Measurements from ENCODE around the gene PKMYT1. TPM values are rescaled to one million over a fixed set of nuclear protein-coding genes. Genes with fewer than 3 reads are reported as not detected.

Gene PKMYT1
- total and polyA plus RNA-seq, 5 donors from 2014 or later: 1.5 to 7.2 (median 3.1) TPM

DNA sequence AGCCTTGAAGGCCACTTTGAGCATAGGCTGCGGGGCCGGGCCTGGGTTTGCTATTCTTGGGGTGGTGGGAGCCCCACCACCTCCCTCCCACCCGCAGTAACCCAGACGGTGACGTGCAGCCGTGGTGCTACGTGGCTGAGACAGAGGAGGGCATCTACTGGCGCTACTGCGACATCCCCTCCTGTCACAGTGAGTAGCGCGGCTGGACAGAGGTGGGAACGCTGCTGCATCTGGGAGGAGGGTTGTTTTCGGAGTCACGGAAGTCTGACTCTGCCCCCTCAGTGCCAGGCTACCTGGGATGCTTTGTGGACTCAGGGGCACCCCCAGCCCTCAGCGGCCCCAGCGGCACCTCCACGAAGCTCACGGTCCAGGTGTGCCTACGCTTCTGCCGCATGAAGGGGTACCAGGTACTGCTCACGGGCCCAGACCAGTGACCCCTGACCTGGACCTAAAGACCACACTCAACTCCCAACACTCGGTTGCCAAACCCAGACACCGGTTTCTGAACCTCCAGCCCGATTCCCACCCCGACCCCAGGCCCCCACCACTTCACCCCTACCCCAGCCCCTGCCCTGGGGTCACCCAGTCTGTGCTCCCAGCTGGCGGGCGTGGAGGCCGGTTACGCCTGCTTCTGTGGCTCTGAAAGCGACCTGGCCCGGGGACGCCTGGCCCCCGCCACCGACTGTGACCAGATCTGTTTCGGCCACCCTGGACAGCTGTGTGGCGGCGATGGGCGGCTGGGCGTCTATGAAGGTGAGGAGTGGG, 14.0 kb downstream of the PKMYT1 start:
- no peak overlapping the region for H3K4me3 ChIP-seq (ENCODE audit: low read depth, low read length)
- peaks cover 3% of the 10 kb centered on the region for H3K27me3 ChIP-seq (ENCODE audit: control insufficient read depth, insufficient read depth, low read length)

DNA sequence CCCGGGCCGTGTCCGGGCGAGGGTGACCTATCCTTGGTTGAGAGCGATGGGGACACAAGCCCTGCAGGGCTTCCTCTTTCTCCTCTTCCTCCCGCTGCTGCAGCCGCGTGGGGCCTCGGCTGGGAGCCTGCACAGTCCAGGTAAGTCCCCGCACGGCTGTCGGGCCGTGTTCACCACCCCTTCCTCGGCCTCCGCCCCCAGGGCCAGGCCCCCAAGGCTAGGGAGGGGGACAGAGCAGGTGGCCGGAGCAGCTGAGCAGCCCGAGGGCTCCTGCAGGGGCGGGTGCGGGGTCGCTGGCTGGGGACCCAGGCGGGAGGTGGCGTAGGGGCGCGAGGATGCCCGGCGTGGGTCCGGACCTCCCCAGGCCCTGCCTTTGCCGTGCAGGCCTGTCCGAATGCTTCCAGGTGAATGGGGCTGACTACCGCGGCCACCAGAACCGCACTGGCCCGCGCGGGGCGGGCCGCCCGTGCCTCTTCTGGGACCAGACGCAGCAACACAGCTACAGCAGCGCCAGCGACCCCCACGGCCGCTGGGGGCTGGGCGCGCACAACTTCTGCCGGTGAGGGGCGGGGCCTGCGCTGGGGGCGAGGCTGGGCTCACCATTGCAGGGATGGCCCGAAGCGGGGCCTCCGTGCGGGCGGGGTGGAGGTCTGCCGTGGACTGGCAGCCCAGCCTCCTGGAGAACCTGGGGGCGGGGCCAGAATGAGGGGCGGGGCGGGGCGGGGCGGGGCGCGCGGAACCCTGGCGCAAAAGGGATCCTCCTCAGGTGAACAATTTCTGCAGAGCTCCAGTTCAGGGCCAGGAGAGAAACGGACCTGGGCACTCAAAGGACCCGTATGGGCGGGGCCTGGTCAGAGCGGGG, 15.5 kb downstream of the PKMYT1 start:
- peak; percentile 12 to 18 for ATAC-seq (ENCODE audit: low read depth in 2 of 2)
- peak; percentile 50 to 66 (median 59) for DNase-seq
- Histone ChIP-seq H3K36me3 (ENCODE audit: control insufficient read depth, insufficient read depth, low read length) (no peaks in the 10 kb centered on the region), H3K9me3 (ENCODE audit: control insufficient read depth in 2 of 2, low read length in 2 of 2) (no peaks in the 10 kb centered on the region), H3K27ac (ENCODE audit: insufficient read depth, low read length, poor library complexity, severe bottlenecking) (no peak overlapping the region), H3K4me3 (ENCODE audit: low read depth, low read length) (no peak overlapping the region), H3K27me3 (ENCODE audit: control insufficient read depth, insufficient read depth, low read length) (peaks cover 3% of the 10 kb centered on the region), H3K4me1 (ENCODE audit: control insufficient read depth, insufficient read depth, low read length, poor library complexity, severe bottlenecking) (peaks cover 70% of the 10 kb centered on the region)
- Mint-ChIP-seq H3K27ac (peak overlapping the region in 1 of 3 donors; percentile 5), H3K4me3 (peak overlapping the region; percentile 69 to 87 (median 78)), H3K27me3 (peaks cover 50% of the 10 kb centered on the region), H3K36me3 (no peaks in the 10 kb centered on the region), H3K4me1 (peaks cover 0 to 44% (median 8%) of the 10 kb centered on the region in 4 donors), H3K9me3 (peaks cover 0 to 1% (median 0%) of the 10 kb centered on the region in 7 donors)

More for the DNA sequence above, 14.0 kb downstream of the PKMYT1 start:
- DNase-seq: no peak
- Histone ChIP-seq H3K27ac (ENCODE audit: insufficient read depth, low read length, poor library complexity, severe bottlenecking) (no peak overlapping the region), H3K4me1 (ENCODE audit: control insufficient read depth, insufficient read depth, low read length, poor library complexity, severe bottlenecking) (peaks cover 81% of the 10 kb centered on the region), H3K36me3 (ENCODE audit: control insufficient read depth, insufficient read depth, low read length) (no peaks in the 10 kb centered on the region), H3K9me3 (ENCODE audit: control insufficient read depth in 2 of 2, low read length in 2 of 2) (no peaks in the 10 kb centered on the region)
- Mint-ChIP-seq H3K27me3 (peaks cover 45% of the 10 kb centered on the region), H3K9me3 (peaks cover 0 to 1% (median 0%) of the 10 kb centered on the region in 7 donors), H3K27ac (no peak overlapping the region), H3K4me3 (peak overlapping the region; percentile 19 to 69 (median 52)), H3K4me1 (peaks cover 0 to 54% (median 8%) of the 10 kb centered on the region in 4 donors), H3K36me3 (no peaks in the 10 kb centered on the region)
- no peak for ATAC-seq (ENCODE audit: low read depth in 2 of 2)

DNA sequence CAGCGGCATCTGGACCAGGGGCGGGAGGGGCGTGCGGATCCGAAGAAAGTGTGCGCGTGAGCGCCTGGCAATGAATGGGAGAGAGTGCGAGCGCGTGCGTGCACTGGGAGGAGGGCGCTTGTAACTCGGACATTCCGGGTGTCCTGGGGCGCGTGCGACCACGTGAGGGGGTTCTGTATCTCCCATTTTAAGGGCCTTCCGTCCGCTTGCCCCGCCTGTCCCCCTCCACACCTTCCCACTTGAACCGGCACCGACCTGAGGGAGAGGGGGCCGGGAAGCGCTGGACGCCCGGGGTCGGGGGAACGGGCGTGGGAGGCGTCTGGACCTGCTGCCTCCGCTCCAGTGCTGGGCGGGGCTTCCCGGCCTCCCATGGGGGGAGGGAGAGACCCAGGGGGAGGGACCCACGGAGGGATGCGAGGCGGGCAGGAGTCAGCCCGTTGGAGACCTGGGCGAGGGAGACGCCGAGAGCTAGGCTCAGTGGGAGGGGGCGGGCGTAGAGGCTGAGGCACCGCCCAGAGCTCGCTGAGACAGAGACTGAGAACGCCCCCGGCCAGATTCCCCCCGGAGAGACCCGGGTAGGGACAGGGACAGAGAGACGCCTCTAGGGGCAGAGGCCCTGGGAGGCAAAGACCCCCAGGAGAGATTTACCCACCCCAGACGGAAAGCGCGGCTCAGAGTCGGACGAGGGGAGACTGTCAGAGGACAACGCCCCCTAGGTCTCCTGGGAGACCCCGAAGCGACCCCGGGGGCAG, 16.3 kb downstream of the PKMYT1 start, which contains the start of gene KREMEN2:
Gene KREMEN2, plus strand, starts transcription at position 553 of the 752 bp plus-strand sequence. CDS start 246 bp downstream, outside the sequence.
- Histone ChIP-seq H3K4me3 (ENCODE audit: low read depth, low read length) (no peak within 1 kb of the TSS), H3K36me3 (ENCODE audit: control insufficient read depth, insufficient read depth, low read length) (no peaks in the 10 kb centered on the region), H3K27me3 (ENCODE audit: control insufficient read depth, insufficient read depth, low read length) (peaks cover 3% of the 10 kb centered on the region), H3K27ac (ENCODE audit: insufficient read depth, low read length, poor library complexity, severe bottlenecking) (no peak within 1 kb of the TSS), H3K9me3 (ENCODE audit: control insufficient read depth in 2 of 2, low read length in 2 of 2) (no peaks in the 10 kb centered on the region), H3K4me1 (ENCODE audit: control insufficient read depth, insufficient read depth, low read length, poor library complexity, severe bottlenecking) (peaks cover 67% of the 10 kb centered on the region)
- no peak for DNase-seq
- H3K27ac Mint-ChIP-seq: peak within 1 kb of the TSS in 2 of 3 donors; percentile 5 to 82
- peak within 1 kb of the TSS; percentile 83 to 87 (median 84) for H3K4me3 Mint-ChIP-seq
- ATAC-seq (ENCODE audit: low read depth in 2 of 2): no peak
- H3K9me3 Mint-ChIP-seq: peaks cover 0 to 1% (median 0%) of the 10 kb centered on the region in 7 donors
- H3K27me3 Mint-ChIP-seq: peaks cover 49% of the 10 kb centered on the region
- peaks cover 0 to 44% (median 8%) of the 10 kb centered on the region in 4 donors for H3K4me1 Mint-ChIP-seq
- H3K36me3 Mint-ChIP-seq: no peaks in the 10 kb centered on the region

DNA sequence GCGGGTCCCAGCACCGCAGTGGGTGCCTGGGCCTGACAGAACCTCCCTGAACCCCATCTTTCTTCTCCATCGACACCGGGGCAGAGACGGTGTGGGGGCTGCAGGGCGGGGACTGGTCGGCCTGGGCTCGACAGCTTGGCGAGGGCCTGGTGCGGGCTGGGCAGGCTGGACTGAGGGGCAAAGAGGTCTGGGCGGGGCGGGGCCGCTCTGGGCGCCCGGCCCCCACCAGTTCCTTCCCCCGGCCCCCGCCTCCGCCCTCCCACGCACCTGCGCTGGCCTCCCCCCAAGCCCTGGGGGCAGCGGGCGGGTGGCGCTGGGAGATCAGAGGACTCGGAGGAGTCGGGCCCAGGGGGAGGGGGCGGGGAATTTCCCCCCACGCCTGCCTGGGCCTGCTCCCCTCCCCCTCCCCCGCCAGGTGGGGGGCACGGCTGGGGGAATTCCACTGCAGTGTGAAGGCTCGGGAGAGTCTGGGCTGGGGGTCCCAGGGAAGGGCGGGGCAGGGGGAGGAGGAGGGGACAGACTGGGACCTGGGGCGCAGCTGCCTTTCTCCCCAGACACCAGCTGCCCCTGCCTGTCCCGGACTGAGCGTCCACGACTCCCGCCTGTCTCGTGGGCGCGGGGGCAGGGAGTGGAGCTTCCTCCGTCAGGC, 17.0 kb downstream of the PKMYT1 start:
- H3K27me3 ChIP-seq (ENCODE audit: control insufficient read depth, insufficient read depth, low read length): peaks cover 3% of the 10 kb centered on the region
- peaks cover 60% of the 10 kb centered on the region for H3K4me1 ChIP-seq (ENCODE audit: control insufficient read depth, insufficient read depth, low read length, poor library complexity, severe bottlenecking)
- no peaks in the 10 kb centered on the region for H3K9me3 ChIP-seq (ENCODE audit: control insufficient read depth in 2 of 2, low read length in 2 of 2)
- peaks cover 42% of the 10 kb centered on the region for H3K27me3 Mint-ChIP-seq
- no peak overlapping the region for H3K4me3 ChIP-seq (ENCODE audit: low read depth, low read length)
- peaks cover 0 to 37% (median 5%) of the 10 kb centered on the region in 4 donors for H3K4me1 Mint-ChIP-seq
- no peak overlapping the region for H3K27ac Mint-ChIP-seq
- DNase-seq (peak in 1 of 3 donors; percentile 40), ATAC-seq (ENCODE audit: low read depth in 2 of 2) (no peak)
- H3K4me3 Mint-ChIP-seq: peak overlapping the region in 2 of 4 donors; percentile 41 to 73
- H3K27ac ChIP-seq (ENCODE audit: insufficient read depth, low read length, poor library complexity, severe bottlenecking): no peak overlapping the region
- no peaks in the 10 kb centered on the region for H3K36me3 ChIP-seq (ENCODE audit: control insufficient read depth, insufficient read depth, low read length)
- H3K36me3 Mint-ChIP-seq: no peaks in the 10 kb centered on the region
- no peaks in the 10 kb centered on the region for H3K9me3 Mint-ChIP-seq

DNA sequence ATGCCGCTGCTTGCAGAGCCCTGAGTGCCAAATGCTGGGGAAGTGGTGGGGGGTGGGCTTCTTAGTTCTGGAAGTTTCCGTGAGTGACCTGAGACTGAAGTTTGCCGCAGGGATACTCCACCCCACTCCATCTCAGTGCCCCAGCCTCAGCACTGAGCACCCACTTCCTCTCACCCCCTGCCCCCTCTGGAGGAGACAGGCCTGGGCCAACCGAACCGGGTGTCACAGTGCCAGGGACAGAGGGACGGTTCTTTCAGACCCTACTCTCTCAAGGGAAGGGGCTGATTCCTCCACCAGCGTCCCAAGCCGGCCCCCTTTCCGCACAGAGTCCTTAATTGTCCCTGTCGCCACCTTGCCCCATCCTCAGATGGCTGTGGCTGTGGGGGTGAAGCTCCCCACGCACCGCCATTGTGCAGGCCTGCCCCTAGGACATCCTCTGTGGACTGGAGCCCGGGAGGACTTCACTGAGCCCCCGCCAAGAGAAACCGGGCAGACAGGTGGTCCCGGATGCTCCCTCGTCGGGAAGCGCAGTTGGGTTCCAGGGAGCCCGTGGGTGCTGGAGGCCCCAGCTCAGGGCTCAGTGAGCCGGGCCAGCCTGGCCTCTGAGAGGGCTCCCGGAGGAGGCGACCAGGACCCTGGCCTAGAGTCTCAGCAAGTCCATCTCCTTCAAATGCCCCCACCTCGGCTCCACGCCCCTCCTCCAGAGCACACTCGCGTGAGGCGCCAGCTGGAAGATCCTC, 17.7 kb downstream of the PKMYT1 start:
- Mint-ChIP-seq H3K4me1 (peaks cover 0 to 32% (median 3%) of the 10 kb centered on the region in 4 donors), H3K27ac (no peak overlapping the region), H3K4me3 (peak overlapping the region; percentile 22 to 85 (median 67)), H3K9me3 (no peaks in the 10 kb centered on the region), H3K36me3 (no peaks in the 10 kb centered on the region), H3K27me3 (peaks cover 39% of the 10 kb centered on the region)
- ATAC-seq (ENCODE audit: low read depth in 2 of 2) (no peak), DNase-seq (no peak)
- Histone ChIP-seq H3K9me3 (ENCODE audit: control insufficient read depth in 2 of 2, low read length in 2 of 2) (no peaks in the 10 kb centered on the region), H3K27me3 (ENCODE audit: control insufficient read depth, insufficient read depth, low read length) (peaks cover 3% of the 10 kb centered on the region), H3K27ac (ENCODE audit: insufficient read depth, low read length, poor library complexity, severe bottlenecking) (no peak overlapping the region), H3K36me3 (ENCODE audit: control insufficient read depth, insufficient read depth, low read length) (no peaks in the 10 kb centered on the region), H3K4me3 (ENCODE audit: low read depth, low read length) (no peak overlapping the region), H3K4me1 (ENCODE audit: control insufficient read depth, insufficient read depth, low read length, poor library complexity, severe bottlenecking) (peaks cover 53% of the 10 kb centered on the region)

DNA sequence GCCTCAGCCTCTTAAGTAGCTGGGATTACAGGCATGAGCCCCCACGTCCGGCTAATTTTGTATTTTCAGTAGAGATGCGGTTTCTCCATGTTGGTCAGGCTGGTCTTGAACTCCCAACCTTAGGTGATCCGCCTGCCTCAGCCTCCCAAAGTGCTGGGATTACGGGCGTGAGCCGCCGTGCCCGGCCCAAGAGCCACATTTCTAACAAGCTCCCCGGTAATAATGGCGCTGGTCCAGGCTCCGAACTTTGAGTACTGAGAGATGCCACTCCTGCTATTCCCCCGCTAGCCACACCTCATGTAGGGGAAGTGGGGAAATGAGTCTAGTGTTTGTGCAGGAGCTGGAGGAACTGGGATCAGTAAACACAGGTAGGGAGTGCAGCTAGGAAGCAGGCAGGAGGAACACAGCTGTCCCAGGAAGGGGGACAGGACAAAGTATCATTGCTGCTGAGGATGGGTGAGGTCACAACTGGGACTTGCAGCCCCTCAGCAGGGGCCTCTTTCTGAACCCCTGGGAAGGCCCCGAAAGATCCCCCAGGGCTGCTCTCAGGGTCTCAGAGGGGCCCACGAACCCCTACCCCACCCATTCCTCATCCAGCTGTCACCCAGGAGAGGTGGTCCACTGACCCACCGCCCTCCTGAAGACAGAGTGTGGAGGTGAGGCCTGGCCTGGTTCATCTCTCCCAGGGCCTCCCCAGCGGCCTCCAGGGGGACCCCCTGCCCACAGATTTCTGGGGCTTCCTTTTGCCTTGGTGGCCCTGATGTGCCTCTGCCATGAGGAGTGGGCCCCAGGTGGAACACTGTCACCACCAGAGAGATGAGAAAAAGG, 19.8 kb downstream of the PKMYT1 start:
- Histone ChIP-seq H3K36me3 (ENCODE audit: control insufficient read depth, insufficient read depth, low read length) (no peaks in the 10 kb centered on the region), H3K27me3 (ENCODE audit: control insufficient read depth, insufficient read depth, low read length) (peaks cover 3% of the 10 kb centered on the region), H3K27ac (ENCODE audit: insufficient read depth, low read length, poor library complexity, severe bottlenecking) (no peak overlapping the region), H3K4me3 (ENCODE audit: low read depth, low read length) (no peak overlapping the region), H3K4me1 (ENCODE audit: control insufficient read depth, insufficient read depth, low read length, poor library complexity, severe bottlenecking) (peaks cover 34% of the 10 kb centered on the region), H3K9me3 (ENCODE audit: control insufficient read depth in 2 of 2, low read length in 2 of 2) (no peaks in the 10 kb centered on the region)
- Mint-ChIP-seq H3K4me1 (peaks cover 0 to 26% (median 3%) of the 10 kb centered on the region in 4 donors), H3K27me3 (peaks cover 31% of the 10 kb centered on the region), H3K36me3 (no peaks in the 10 kb centered on the region), H3K4me3 (peak overlapping the region in 1 of 4 donors; percentile 47), H3K27ac (no peak overlapping the region), H3K9me3 (no peaks in the 10 kb centered on the region)
- DNase-seq (no peak), ATAC-seq (ENCODE audit: low read depth in 2 of 2) (no peak)
